BLaER1 (cell line): ENCODE results near the gene MAN2A1.
"Not testable (repeated sequence)": the region's sequence is repeated elsewhere in the genome, so short reads cannot be mapped to it uniquely, and the experiment has no call there.

Source experiments
- H3K27ac ChIP-seq: shearing (Covaris generic); formaldehyde crosslinking; 2 replicates; pipeline ENCODE4 v1.8.1; 2022
- H3K27me3 ChIP-seq: shearing (Covaris generic); formaldehyde crosslinking; 2 replicates; pipeline ENCODE4 v1.8.1; 2022
- H3K36me3 ChIP-seq: shearing (Covaris generic); formaldehyde crosslinking; 2 replicates; pipeline ENCODE4 v1.8.1; 2022
- H3K4me1 ChIP-seq: shearing (Covaris generic); formaldehyde crosslinking; 2 replicates; pipeline ENCODE4 v1.8.1; 2022
- H3K4me2 ChIP-seq: shearing (Covaris generic); formaldehyde crosslinking; 2 replicates; pipeline ENCODE4 v1.8.1; 2022
- H3K4me3 ChIP-seq: shearing (Covaris generic); formaldehyde crosslinking; 2 replicates; pipeline ENCODE4 v1.8.1; 2022
- H3K9ac ChIP-seq: shearing (Covaris generic); formaldehyde crosslinking; 2 replicates; pipeline ENCODE4 v1.8.1; 2022
- H3K9me3 ChIP-seq: shearing (Covaris generic); formaldehyde crosslinking; 2 replicates; pipeline ENCODE4 v1.8.1; 2022
- H4K20me1 ChIP-seq: shearing (Covaris generic); formaldehyde crosslinking; 2 replicates; pipeline ENCODE4 v1.8.1; 2022
- Cebpa-rat ChIP-seq: shearing (Covaris generic); IDR thresholded peaks from 2 replicates; pipeline ENCODE4 v1.8.1; 2022

MAN2A1 gene

GRCh38 chr5:109876030-109876725 lies 186.5 kb downstream of the MAN2A1 start:
- Histone ChIP-seq H3K4me2 (no peak overlapping the region), H3K27ac (no peak overlapping the region), H3K36me3 (no peaks in the 10 kb centered on the region), H3K27me3 (no peaks in the 10 kb centered on the region), H3K4me3 (no peak overlapping the region), H3K4me1 (no peaks in the 10 kb centered on the region), H3K9me3 (no peaks in the 10 kb centered on the region), H3K9ac (no peak overlapping the region), H4K20me1 (no peaks in the 10 kb centered on the region)
- no peak for TF ChIP-seq Cebpa-rat

DNA sequence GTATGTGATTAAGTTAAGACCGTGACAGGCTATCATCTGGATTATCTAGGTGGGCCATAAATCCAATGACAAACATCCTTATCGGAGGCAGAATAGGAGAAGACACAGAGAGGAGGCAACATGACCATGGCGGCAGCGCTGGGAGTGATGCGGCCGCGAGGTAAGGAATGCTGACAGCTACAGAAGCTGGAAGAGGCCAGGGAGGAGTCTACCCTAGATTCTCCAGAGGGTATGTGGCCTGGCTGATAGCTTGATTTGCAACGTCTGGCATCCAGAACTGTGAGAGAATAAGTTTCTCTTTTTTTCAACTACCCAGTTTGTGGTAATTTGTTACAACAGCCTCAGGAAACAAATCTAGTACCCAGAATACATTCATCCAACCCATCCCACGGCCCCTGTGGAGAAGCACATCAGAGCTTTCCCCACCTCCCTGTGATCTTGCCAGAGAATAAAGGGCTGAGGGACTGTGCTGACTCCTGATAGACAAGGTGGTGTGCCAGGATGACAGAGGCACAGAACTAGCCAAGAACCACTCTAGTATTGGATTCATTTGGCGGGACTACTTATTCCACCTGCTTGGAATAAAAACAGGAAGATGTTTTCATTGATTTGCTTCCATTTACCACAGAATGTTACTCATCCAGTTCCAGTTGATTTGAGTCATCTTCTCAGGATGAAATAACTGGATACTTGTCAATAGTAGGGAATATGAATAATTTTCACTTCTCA lies 187.4 kb downstream of the MAN2A1 start:
- no peak overlapping the region for H3K4me2 ChIP-seq
- H3K27me3 ChIP-seq = no peaks in the 10 kb centered on the region
- no peak overlapping the region for H3K27ac ChIP-seq
- H3K36me3 ChIP-seq = no peaks in the 10 kb centered on the region
- no peaks in the 10 kb centered on the region for H4K20me1 ChIP-seq
- H3K9ac ChIP-seq = no peak overlapping the region
- TF ChIP-seq Cebpa-rat = no peak
- H3K9me3 ChIP-seq = no peaks in the 10 kb centered on the region
- no peak overlapping the region for H3K4me3 ChIP-seq
- H3K4me1 ChIP-seq = no peaks in the 10 kb centered on the region

DNA sequence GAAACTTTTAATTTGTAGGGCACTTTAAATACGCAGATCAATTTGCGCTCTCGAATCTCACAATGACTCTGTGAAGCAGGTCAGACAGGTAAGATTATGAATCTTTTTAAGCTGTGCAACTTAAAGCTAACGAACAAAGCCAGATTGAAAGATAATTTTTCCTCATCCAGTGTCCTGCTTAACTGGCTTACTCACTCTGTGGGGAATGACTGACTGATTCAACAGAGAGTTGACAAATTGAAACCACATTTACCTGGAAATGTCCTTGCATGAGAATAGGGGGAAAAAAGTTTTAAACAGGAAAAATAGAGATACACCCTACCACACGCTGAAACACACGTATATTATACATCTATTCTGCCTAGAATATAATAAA lies 187.9 kb downstream of the MAN2A1 start:
- no peaks in the 10 kb centered on the region for H4K20me1 ChIP-seq
- no peak overlapping the region for H3K9ac ChIP-seq
- no peaks in the 10 kb centered on the region for H3K9me3 ChIP-seq
- H3K4me1 ChIP-seq = no peaks in the 10 kb centered on the region
- H3K27ac ChIP-seq = no peak overlapping the region
- H3K4me3 ChIP-seq = no peak overlapping the region
- no peak for TF ChIP-seq Cebpa-rat
- H3K36me3 ChIP-seq = no peaks in the 10 kb centered on the region
- H3K4me2 ChIP-seq = no peak overlapping the region
- no peaks in the 10 kb centered on the region for H3K27me3 ChIP-seq

GRCh38 chr5:109878887-109879286 lies 189.2 kb downstream of the MAN2A1 start:
- Histone ChIP-seq H3K9ac (no peak overlapping the region), H3K27ac (no peak overlapping the region), H3K4me1 (no peaks in the 10 kb centered on the region), H3K9me3 (no peaks in the 10 kb centered on the region), H3K27me3 (no peaks in the 10 kb centered on the region), H3K36me3 (no peaks in the 10 kb centered on the region), H4K20me1 (no peaks in the 10 kb centered on the region), H3K4me2 (no peak overlapping the region), H3K4me3 (no peak overlapping the region)
- TF ChIP-seq Cebpa-rat = no peak

DNA sequence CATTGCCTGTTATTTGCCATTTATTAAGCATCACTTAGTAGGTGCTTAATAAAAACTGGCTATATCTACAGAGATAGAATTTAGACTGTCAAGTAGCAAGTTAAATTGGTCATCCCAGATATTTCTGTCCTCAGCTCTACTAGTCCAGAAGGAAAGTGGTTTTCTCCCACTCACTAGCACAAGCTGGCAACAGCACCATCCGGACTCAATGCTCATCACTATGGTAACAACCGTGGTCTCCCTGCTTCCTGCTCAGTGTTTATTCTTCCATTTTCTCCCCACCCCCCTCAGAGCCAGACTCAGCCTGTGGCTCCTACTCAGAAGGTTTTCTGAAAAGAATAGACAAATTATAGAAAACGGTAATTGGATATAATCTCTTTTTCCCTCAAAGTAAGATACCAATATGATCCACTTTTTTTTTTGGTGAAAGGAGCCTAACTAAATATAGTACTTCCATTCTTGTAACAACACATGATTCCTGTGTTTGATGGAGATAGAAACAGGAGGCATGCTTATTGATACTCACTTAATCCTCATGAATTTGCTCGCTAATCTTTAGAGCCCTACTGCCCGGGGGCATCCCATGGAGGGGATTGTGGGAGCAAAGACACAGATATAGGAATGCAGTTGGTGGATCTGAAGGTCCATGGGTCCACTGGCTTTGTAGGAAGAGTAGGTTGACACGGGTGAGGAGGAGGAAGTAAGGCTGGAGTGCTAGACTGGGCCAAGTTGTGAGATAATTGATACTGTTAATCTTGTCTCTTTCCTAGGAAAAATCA lies 191.4 kb downstream of the MAN2A1 start:
- Histone ChIP-seq H3K27me3 (no peaks in the 10 kb centered on the region), H3K9ac (no peak overlapping the region), H3K4me2 (no peak overlapping the region), H3K9me3 (peaks cover 10% of the 10 kb centered on the region; the same call in 1 of the 2 replicates), H3K4me1 (no peaks in the 10 kb centered on the region), H3K36me3 (no peaks in the 10 kb centered on the region), H3K4me3 (no peak overlapping the region), H4K20me1 (no peaks in the 10 kb centered on the region), H3K27ac (no peak overlapping the region)
- TF ChIP-seq Cebpa-rat = no peak

DNA sequence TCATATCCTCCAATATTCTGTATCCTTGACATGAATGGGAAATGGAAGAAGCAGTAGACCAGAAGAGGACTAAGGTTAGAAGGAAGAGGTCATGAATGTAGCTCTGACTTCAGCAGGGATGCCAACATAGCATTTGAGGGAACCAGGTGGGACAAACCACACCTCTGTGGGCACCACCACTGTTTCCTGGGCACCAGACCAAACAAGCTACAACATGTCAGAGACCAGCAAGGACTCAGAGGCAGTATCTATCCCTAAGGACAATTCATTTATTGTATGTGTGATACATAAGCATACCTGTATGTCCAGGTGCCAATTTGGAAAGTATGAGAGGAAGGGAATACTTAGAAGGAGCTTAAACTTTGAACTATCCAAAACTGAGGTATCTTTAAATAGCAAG lies 192.8 kb downstream of the MAN2A1 start:
- TF ChIP-seq Cebpa-rat = no peak
- no peak overlapping the region for H3K27ac ChIP-seq
- H3K36me3 ChIP-seq = no peaks in the 10 kb centered on the region
- no peak overlapping the region for H3K4me2 ChIP-seq
- H3K9ac ChIP-seq = no peak overlapping the region
- no peak overlapping the region for H3K4me3 ChIP-seq
- H3K27me3 ChIP-seq = no peaks in the 10 kb centered on the region
- peaks cover 10% of the 10 kb centered on the region; the same call in 1 of the 2 replicates for H3K9me3 ChIP-seq
- no peaks in the 10 kb centered on the region for H3K4me1 ChIP-seq
- no peaks in the 10 kb centered on the region for H4K20me1 ChIP-seq

DNA sequence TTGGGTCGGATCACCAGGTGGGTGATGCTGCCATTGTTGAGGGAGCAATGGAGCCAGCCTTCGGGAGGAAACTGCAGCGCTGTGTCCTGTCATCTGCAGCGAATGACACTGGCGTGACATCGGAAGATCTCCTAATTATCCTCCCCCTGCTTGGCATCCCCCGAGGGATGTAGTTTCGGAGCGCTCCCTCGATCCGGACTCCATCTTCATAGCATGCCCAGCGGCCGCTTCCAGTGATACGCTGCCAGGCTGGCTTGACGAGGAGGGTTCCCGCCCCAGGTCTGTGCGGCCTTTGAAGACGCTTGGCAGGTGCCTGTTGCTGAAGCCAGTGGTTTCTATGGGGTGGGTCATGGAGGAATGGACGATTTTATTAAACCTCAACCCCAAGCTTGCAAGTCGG lies 194.9 kb downstream of the MAN2A1 start:
- H3K36me3 ChIP-seq = no peaks in the 10 kb centered on the region
- no peak overlapping the region for H3K4me2 ChIP-seq
- H3K9me3 ChIP-seq = peaks cover 10% of the 10 kb centered on the region; the same call in 1 of the 2 replicates
- no peak overlapping the region for H3K4me3 ChIP-seq
- H3K27me3 ChIP-seq = no peaks in the 10 kb centered on the region
- no peaks in the 10 kb centered on the region for H3K4me1 ChIP-seq
- no peak overlapping the region for H3K27ac ChIP-seq
- H4K20me1 ChIP-seq = no peaks in the 10 kb centered on the region
- TF ChIP-seq Cebpa-rat = no peak
- no peak overlapping the region for H3K9ac ChIP-seq

DNA sequence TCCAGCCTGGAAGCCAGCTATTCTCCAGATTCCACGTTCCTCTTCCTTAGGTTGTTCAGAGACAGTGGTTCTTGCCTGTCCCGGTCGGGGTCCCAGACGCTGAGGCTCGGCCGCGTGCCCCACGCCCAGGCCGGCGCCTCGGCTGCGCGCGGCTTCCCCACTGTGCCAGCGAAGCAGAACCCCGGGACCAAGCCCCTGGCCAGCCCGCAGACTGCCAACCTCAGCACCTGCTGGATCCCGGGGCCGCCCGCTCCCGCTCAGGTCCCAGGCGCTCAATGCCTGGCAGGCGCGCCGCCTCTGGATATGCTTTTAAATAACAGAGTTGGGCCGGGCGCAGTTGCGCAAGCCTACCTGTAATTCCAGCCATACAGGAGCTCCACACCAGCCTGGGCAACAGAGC lies 195.5 kb downstream of the MAN2A1 start:
- H3K4me2 ChIP-seq = no peak overlapping the region
- H3K4me1 ChIP-seq = no peaks in the 10 kb centered on the region
- TF ChIP-seq Cebpa-rat = no peak
- no peak overlapping the region for H3K4me3 ChIP-seq
- no peak overlapping the region for H3K9ac ChIP-seq
- H3K9me3 ChIP-seq = peaks cover 10% of the 10 kb centered on the region; the same call in 1 of the 2 replicates
- no peaks in the 10 kb centered on the region for H3K27me3 ChIP-seq
- no peaks in the 10 kb centered on the region for H3K36me3 ChIP-seq
- no peaks in the 10 kb centered on the region for H4K20me1 ChIP-seq
- H3K27ac ChIP-seq = no peak overlapping the region

- no peak overlapping the region for H3K27ac ChIP-seq
- no peak overlapping the region for H3K4me2 ChIP-seq
- H4K20me1 ChIP-seq = no peaks in the 10 kb centered on the region
- no peak for TF ChIP-seq Cebpa-rat
- no peak overlapping the region for H3K4me3 ChIP-seq
- no peaks in the 10 kb centered on the region for H3K27me3 ChIP-seq
- H3K9ac ChIP-seq = no peak overlapping the region
- no peaks in the 10 kb centered on the region for H3K4me1 ChIP-seq
- no peaks in the 10 kb centered on the region for H3K36me3 ChIP-seq
- H3K9me3 ChIP-seq = peaks cover 14% of the 10 kb centered on the region; the same call in 1 of the 2 replicates
These were observed 199.3 kb downstream of the MAN2A1 start for GRCh38 chr5:109888989-109889388.

DNA sequence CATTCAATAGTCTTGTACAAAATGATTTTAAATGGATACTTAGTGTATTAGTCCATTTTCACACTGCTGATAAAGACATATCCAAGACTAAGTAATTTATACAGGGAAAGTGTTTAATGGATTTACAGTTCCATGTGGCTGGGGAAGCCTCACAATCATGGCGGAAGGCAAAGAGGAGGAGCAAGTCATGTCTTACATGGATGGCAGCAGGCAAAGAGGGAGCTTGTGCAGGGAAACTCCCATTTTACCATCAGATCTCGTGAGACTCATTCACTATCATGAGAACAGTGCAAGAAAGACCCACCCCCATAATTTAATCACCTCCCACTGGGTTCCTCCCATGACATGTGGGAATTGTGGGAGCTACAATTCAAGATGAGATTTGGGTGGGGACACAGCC lies 203.5 kb downstream of the MAN2A1 start:
- not testable (repeated sequence) for H4K20me1 ChIP-seq, H3K4me2 ChIP-seq, H3K27me3 ChIP-seq, H3K27ac ChIP-seq, H3K9ac ChIP-seq, H3K4me1 ChIP-seq, H3K4me3 ChIP-seq, H3K36me3 ChIP-seq, H3K9me3 ChIP-seq
